Keratinocyte (primary cell): ENCODE measurements around the gene CA12. TPM values are rescaled to one million over a fixed set of nuclear protein-coding genes. Genes with fewer than 3 reads are reported as not detected.

Experiments
- DNase-seq: peaks from one replicate; pipeline ENCODE4 v3.0.0-alpha.2; 2011; ENCODE audit warnings: low read depth, missing footprints, low spot score
- FAIRE-seq: peaks from 2 replicates; lab custom pipeline; 2011; peaks lifted over from hg19 to GRCh38; lab: Jason Lieb, UNC
- H2AFZ ChIP-seq: 2 replicates; pipeline ENCODE4 v1.6.0; 2012; ENCODE audit warnings: low read length, control low read depth, inconsistent platforms; ENCODE audit not compliant: control insufficient read depth
- H3K27ac ChIP-seq: 2 replicates; pipeline ENCODE4 v1.5.1; 2011; ENCODE audit warnings: low read length; ENCODE audit not compliant: control insufficient read depth, insufficient read depth
- H3K27me3 ChIP-seq: 3 replicates; pipeline ENCODE4 v1.6.0; 2011; ENCODE audit warnings: low read length; ENCODE audit not compliant: control insufficient read depth, insufficient read depth; ENCODE audit errors: extremely low read depth
- H3K36me3 ChIP-seq, 2 experiments: 2 replicates in 1 of 2; 3 replicates in 1 of 2; pipeline ENCODE4 v1.5.1; 2011; ENCODE audit warnings: low read length in 2 of 2, mild to moderate bottlenecking in 1 of 2; ENCODE audit not compliant: control insufficient read depth in 2 of 2, insufficient read depth in 2 of 2; ENCODE audit errors: extremely low read depth in 1 of 2
- H3K4me1 ChIP-seq: 3 replicates; pipeline ENCODE4 v1.5.1; 2011; ENCODE audit warnings: low read length; ENCODE audit not compliant: control insufficient read depth, insufficient read depth; ENCODE audit errors: extremely low read depth
- H3K4me2 ChIP-seq: 3 replicates; pipeline ENCODE4 v1.6.0; 2011; ENCODE audit warnings: low read depth, low read length; ENCODE audit not compliant: control insufficient read depth, insufficient read depth; ENCODE audit errors: extremely low read depth
- H3K4me3 ChIP-seq, 3 experiments: fragments of 200-600 bp in 1 of 3; sonication (generic) in 1 of 3; 2 replicates in 2 of 3; 3 replicates in 1 of 3; pipeline ENCODE4 v1.5.1; 2011 to 2016; ENCODE audit warnings: low read length in 3 of 3, mild to moderate bottlenecking in 3 of 3, control low read depth in 2 of 3, inconsistent platforms in 1 of 3, low read depth in 1 of 3, mixed read lengths in 1 of 3, mixed run types in 1 of 3, moderate library complexity in 1 of 3; ENCODE audit not compliant: control insufficient read depth in 2 of 3, insufficient read depth in 2 of 3; ENCODE audit errors: extremely low read depth in 1 of 3
- H3K79me2 ChIP-seq: 2 replicates; pipeline ENCODE4 v1.6.0; 2012; ENCODE audit warnings: low read length; ENCODE audit not compliant: control insufficient read depth, insufficient read depth
- H3K9ac ChIP-seq: 3 replicates; pipeline ENCODE4 v1.6.0; 2011; ENCODE audit warnings: low read length; ENCODE audit not compliant: control insufficient read depth, insufficient read depth; ENCODE audit errors: extremely low read depth
- H3K9me1 ChIP-seq: 3 replicates; pipeline ENCODE4 v1.6.0; 2011; ENCODE audit warnings: low read length; ENCODE audit not compliant: control insufficient read depth, insufficient read depth; ENCODE audit errors: extremely low read depth
- H3K9me3 ChIP-seq: 2 replicates; pipeline ENCODE4 v1.5.1; 2012; ENCODE audit warnings: low read depth, low read length; ENCODE audit not compliant: control insufficient read depth
- H4K20me1 ChIP-seq: 3 replicates; pipeline ENCODE4 v1.6.0; 2011; ENCODE audit warnings: low read length; ENCODE audit not compliant: control insufficient read depth, insufficient read depth; ENCODE audit errors: extremely low read depth
- CTCF ChIP-seq, 3 experiments: IDR thresholded peaks in 1 of 3; conservative IDR thresholded peaks in 1 of 3; optimal IDR thresholded peaks in 1 of 3; 2 replicates in 2 of 3; 3 replicates in 1 of 3; pipeline versions ENCODE3 to v1.5.1; 2011; ENCODE audit warnings: low read length in 3 of 3, mild to moderate bottlenecking in 3 of 3, moderate library complexity in 2 of 3, control low read depth in 1 of 3, inconsistent platforms in 1 of 3; ENCODE audit not compliant: insufficient read depth in 2 of 3; ENCODE audit errors: extremely low read depth in 1 of 3
- EZH2 ChIP-seq: IDR thresholded peaks from one replicate; pipeline ENCODE4 v1.6.1; 2012; ENCODE audit warnings: inconsistent platforms, mild to moderate bottlenecking, low read length, moderate library complexity
- dilution Hi-C: fragments of 300-500 bp; cut with MboI; formaldehyde crosslinking; loops from one replicate; pipeline ENCODE4 v1.7.0; 2020; ENCODE audit warnings: low sequenced_read_pairs; ENCODE audit not compliant: extremely low pct_ligation_motif_present
- polyA plus RNA-seq, 5 experiments: library from polyadenylated mRNA; depleted of rRNA in 3 of 5; stranded (reverse) in 3 of 5; stranded (forward) in 1 of 5; unstranded in 1 of 5; fragments of >200 nt; gene quantifications; 1 replicate in 1 of 5; 2 replicates in 3 of 5; 3 replicates in 1 of 5; pipeline versions ENCODE4 v1.2.1 to v1.2.3, GENCODE V29; 2011 to 2012; ENCODE audit warnings: missing spikeins in 2 of 5, low read depth in 1 of 5, low replicate concordance in 1 of 5

CA12 gene
- polyA plus RNA-seq, 1 donor (not counting 4 experiments of a cell fraction or from before 2014, with no cell fraction given): 158 TPM

- Histone ChIP-seq H3K9ac (no peak overlapping the region), H3K4me2 (no peak overlapping the region), H2AFZ (no peak overlapping the region), H3K9me3 (no peaks in the 10 kb centered on the region), H3K27me3 (no peaks in the 10 kb centered on the region), H3K4me1 (peaks cover 54% of the 10 kb centered on the region), H3K4me3 (no peak overlapping the region), H3K9me1 (peaks cover 4% of the 10 kb centered on the region), H3K27ac (no peak overlapping the region), H3K36me3 (peaks cover 20 to 31% of the 10 kb centered on the region in 2 experiments), H3K79me2 (no peaks in the 10 kb centered on the region), H4K20me1 (no peaks in the 10 kb centered on the region)
- DNase-seq (no peak), FAIRE-seq (no peak)
- no peak for TF ChIP-seq EZH2
- no peak for TF ChIP-seq CTCF (optimal IDR thresholded peaks at IDR 0.05 in 1 of 3, IDR thresholded peaks at IDR 0.05 in 1 of 3, conservative IDR thresholded peaks at IDR 0.05 in 1 of 3; ENCODE audit: extremely low read depth in 1 of 3, insufficient read depth in 2 of 3, low read length in 3 of 3)
- dilution Hi-C loops: no loop called here
Measured at GRCh38 chr15:63337046-63337445, 44.6 kb downstream of the CA12 start.

GRCh38 chr15:63335543-63336240, 46.0 kb downstream of the CA12 start:
- Histone ChIP-seq H3K4me1 (peaks cover 58% of the 10 kb centered on the region), H3K27me3 (no peaks in the 10 kb centered on the region), H3K4me2 (no peak overlapping the region), H3K9me1 (peaks cover 4% of the 10 kb centered on the region), H3K79me2 (no peaks in the 10 kb centered on the region), H3K27ac (no peak overlapping the region), H3K36me3 (peaks cover 16 to 21% of the 10 kb centered on the region in 2 experiments), H4K20me1 (no peaks in the 10 kb centered on the region), H3K9ac (no peak overlapping the region), H3K9me3 (no peaks in the 10 kb centered on the region), H3K4me3 (no peak overlapping the region), H2AFZ (no peak overlapping the region)
- dilution Hi-C loops: no loop called here
- TF ChIP-seq CTCF (optimal IDR thresholded peaks at IDR 0.05 in 1 of 3, IDR thresholded peaks at IDR 0.05 in 1 of 3, conservative IDR thresholded peaks at IDR 0.05 in 1 of 3; ENCODE audit: extremely low read depth in 1 of 3, insufficient read depth in 2 of 3, low read length in 3 of 3) (no peak), EZH2 (no peak)
- DNase-seq: no peak
- FAIRE-seq: no peak
